ENCODE measurements around the gene CHCHD6.

DNA sequence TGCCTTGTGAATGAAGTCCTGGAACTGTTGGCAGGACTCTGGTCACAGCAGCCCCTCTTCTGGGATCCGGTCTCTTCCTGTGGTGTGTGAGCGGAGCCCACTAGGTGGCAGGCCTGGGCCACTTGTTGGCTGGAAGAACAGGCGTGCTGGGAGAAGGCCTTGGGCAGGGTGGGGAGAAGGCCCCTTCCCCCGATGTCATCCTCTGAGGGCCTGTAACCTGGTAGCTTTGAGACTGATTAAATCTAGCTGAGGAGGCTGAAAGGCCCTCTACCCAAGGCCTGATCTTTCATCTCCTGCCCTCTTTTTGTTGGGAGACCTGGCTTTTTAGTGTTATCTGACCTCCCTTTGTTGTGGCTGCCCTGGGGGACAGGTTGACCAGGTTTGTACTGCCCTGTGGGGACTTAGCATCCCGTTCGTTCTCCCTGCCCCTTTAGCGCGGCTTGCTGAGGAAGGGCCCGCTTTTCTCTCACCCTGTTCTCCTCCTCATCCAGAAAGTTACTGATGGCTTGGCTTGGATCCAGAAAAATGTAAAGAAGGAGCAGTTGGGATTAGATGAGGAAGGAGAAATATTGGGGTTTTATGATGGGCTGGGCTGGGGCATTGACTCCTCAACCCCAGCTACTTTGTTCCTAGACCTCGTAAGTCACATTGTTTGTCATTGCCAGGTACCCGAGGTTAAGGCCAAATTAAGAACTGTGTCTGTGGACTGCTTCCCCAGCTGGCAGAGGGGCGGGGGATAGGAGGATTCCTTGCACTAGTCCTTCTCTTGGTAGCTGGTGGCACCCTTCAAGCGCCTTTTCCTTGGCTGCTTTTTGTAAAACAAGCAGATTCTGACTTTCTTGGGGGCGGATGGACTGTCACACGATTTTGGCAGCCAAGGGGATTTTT is 48.5 kb downstream of the CHCHD6 start:
- no peak for TF ChIP-seq POLR2AphosphoS5 (IDR thresholded peaks at IDR 0.05)
- no peak for TF ChIP-seq MXI1 (conservative IDR thresholded peaks at IDR 0.05; ENCODE audit: poor library complexity, severe bottlenecking)
- TF ChIP-seq, protein P1, sequence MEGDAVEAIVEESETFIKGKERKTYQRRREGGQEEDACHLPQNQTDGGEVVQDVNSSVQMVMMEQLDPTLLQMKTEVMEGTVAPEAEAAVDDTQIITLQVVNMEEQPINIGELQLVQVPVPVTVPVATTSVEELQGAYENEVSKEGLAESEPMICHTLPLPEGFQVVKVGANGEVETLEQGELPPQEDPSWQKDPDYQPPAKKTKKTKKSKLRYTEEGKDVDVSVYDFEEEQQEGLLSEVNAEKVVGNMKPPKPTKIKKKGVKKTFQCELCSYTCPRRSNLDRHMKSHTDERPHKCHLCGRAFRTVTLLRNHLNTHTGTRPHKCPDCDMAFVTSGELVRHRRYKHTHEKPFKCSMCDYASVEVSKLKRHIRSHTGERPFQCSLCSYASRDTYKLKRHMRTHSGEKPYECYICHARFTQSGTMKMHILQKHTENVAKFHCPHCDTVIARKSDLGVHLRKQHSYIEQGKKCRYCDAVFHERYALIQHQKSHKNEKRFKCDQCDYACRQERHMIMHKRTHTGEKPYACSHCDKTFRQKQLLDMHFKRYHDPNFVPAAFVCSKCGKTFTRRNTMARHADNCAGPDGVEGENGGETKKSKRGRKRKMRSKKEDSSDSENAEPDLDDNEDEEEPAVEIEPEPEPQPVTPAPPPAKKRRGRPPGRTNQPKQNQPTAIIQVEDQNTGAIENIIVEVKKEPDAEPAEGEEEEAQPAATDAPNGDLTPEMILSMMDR (IDR thresholded peaks at IDR 0.05; ENCODE audit: poor library complexity, severe bottlenecking), result peak; percentile 97
- TF ChIP-seq EZH2 (IDR thresholded peaks at IDR 0.05; ENCODE audit: borderline replicate concordance, insufficient read depth, low read length, poor library complexity, severe bottlenecking), result no peak
- TF ChIP-seq SMC3 (conservative IDR thresholded peaks at IDR 0.05; ENCODE audit: poor library complexity), result peak; percentile 99
- TF ChIP-seq EP300 (conservative IDR thresholded peaks at IDR 0.05; ENCODE audit: poor library complexity, severe bottlenecking), result no peak
- peak; percentile 98 for TF ChIP-seq RAD21 (conservative IDR thresholded peaks at IDR 0.05)
- no peak for TF ChIP-seq TAF1 (IDR thresholded peaks at IDR 0.05; ENCODE audit: low read depth)

Data from neural cell (in vitro differentiated cells).